Stimulated activated CD4-positive, alpha-beta T cell treated with anti-CD3 and anti-CD28 coated beads, Interleukin-1b, Interleukin-23, amount 100 ng/mL, for 48 hours (primary cell): ENCODE data around the gene EXOC6B.

Experiments
- DNase-seq: peaks from one replicate; pipeline ENCODE4 v3.0.0-alpha.2; 2020

Gene EXOC6B

GRCh38 chr2:72154386-72154975, 671.4 kb downstream of the EXOC6B start:
- DNase-seq, result no peak

DNA sequence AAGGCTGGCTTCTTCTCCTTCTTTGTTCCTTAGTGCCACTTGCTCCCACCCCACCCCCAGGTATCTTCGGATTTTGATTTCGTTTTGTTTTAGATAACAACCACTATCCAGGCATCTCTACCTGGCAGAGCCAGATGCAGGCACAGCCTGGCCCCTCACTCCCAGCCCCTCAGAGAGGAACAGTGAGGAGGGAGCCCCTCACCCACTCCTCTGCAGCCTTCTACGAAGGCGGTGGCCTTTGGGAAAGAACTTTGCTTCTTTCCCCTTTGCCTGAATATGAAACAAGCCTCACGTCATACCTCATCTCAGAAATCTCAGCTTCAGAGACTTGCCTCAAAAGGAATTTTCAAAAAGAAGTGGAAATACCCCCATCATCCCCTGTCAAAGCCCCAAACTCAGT, 671.9 kb downstream of the EXOC6B start:
- DNase-seq, result no peak

DNA sequence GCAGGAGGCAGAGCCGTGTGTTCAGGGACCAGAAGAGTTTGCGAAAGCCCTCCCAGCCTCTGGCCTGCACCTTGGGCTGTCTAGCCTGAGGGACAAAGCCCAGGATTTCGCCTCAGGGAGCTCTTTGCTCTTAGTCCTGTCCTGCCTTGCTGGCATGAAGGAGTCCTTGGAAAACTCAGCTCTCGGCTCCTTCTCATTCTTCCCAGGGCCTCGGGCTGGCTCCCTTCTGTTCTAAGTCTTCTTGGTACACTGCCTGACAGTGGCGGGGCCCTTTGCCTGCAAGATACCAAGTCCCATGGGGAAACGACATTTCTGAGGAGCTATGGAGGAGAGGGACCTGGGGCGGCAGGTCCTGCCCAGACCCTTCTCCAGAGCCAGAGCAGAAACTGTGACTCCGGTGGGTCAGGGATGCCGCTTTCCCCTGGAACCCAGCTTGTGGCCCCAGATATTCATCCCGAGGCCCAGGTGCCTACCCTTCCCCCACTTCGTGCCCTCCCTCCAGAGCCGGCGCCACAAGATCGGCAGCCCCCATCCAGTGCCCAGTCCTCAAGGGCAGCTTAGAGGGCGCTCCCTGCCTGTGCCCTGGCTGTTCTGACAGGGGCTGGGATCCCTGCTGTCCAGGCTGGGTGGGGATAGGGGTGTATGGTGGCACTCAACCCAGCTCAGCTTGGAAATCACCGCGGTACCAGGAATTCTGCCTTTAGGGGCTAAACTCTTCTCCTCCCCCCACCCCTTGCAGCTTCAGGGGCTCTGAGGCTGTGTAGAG, 672.6 kb downstream of the EXOC6B start:
- DNase-seq, result no peak

DNA sequence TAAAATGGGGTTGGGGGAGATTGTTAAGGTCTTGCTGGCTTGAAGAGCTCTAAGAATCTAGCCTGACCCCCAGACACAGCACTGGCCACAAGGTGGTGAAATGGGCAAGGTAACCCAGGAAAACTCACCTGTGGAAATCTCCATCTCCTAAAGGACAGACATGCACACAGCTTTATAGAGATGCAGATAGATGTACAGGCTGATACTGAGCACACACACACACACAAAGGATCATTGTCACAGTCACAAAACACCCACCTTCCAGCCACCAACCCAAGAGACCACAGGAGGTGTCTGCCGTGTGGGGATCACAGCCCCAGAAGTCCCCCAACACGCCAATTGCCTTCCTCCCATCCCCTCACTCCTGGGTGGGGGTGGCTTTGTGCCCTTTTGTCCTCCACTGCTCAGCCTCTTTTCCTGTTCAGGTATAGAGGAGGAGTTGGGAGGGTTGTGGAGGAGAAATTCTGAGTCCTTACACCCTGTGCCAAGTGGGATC, 674.9 kb downstream of the EXOC6B start:
- DNase-seq, result no peak

DNA sequence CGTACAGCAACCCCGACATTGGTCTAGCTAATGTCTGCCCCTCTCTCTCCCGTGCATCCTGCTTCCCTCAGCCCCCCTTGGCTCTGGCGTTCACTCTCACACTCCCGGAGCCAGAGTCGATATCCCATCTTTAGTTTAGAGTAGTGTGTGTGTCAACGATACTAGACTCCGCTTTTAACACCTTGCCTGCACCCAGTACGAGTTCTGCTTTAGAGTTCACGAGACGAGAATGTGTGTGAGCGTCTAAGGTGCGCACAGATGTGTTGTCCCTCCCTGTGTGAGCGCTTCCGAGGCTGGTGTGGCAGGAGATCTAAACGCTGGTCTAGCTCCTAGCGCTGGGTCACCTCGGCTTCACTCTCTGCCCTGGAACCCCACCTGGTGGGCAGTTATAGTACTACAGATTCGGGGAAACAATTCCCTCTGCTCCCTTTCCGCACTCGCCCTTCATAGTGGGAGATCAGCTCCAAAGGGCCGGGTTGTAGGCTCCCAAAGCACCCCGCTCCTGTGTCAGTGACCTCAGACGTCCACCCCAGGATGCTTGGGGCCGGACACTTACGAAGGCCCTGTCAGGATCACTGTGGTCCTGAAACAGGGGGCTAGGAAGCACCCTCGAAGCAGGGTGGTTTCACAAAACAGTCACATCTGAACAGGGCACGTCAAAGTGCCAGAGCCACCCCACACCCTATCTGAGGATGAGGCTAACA, 675.5 kb downstream of the EXOC6B start:
- peak; percentile 61 for DNase-seq

DNA sequence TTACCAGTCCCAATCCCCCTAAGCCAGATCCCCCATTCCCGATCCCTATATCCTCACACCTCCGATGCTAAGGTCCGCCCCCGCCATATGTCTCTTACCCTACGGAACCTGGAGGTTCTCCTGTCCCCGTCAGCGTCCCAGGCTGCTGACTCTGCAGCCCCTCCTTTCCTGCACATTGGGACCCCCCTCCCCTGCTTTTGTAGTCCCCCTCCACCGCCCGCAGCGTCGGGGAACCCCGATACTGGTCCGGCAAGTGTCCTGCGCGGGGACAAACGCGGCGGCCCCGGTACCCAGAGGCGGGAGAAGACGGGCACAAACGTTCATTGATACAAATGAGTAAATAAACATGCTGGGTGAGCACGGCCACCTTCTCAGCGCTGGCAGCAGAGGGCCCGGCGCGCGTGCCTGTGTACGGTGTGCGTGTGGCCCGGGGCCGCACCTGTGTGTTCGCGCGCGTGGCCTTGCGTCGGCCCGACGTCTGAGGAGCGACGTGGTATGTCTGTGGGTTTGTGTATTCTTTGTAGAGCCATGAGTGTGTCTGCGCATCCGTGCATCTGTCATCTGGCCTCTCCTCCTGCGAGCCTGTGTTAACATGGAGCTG, 676.2 kb downstream of the EXOC6B start:
- no peak for DNase-seq

DNA sequence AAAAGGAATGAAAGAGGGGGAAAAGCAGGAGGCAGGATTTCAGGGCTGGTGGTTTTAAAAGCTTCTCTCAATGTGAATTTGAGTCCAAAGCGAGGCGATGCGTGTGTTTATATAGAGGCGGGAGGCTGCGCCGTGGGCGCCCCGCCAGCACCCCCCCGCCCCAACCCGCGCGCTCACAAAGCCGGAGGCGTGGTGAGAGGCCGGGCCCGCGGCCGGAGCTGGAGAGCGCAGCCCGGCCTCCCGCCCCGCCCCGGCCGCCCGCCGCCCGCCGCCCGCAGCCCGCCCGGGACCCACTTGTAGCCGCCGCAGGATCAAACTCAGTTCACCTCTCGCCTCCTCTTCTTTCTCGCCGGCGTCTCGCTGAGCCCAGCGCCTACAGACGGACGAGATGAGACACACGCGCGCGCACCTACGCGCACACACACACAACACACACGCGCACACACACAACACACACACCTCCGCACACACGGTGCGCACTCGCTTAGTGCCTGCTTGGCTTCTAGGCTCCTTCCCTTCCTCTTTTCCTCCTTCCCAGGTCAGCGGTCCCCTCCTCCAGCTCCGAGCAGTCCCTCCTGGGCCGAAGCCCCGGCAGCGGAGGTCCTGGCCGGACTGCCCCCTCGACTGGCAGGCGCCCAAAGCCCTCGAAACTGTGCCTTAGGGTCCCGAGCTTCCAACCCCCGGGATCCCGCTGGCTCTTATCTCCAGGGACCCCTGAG, 676.8 kb downstream of the EXOC6B start:
- peak; percentile 27 for DNase-seq

GRCh38 chr2:72148003-72148836, 677.6 kb downstream of the EXOC6B start:
- no peak for DNase-seq

DNA sequence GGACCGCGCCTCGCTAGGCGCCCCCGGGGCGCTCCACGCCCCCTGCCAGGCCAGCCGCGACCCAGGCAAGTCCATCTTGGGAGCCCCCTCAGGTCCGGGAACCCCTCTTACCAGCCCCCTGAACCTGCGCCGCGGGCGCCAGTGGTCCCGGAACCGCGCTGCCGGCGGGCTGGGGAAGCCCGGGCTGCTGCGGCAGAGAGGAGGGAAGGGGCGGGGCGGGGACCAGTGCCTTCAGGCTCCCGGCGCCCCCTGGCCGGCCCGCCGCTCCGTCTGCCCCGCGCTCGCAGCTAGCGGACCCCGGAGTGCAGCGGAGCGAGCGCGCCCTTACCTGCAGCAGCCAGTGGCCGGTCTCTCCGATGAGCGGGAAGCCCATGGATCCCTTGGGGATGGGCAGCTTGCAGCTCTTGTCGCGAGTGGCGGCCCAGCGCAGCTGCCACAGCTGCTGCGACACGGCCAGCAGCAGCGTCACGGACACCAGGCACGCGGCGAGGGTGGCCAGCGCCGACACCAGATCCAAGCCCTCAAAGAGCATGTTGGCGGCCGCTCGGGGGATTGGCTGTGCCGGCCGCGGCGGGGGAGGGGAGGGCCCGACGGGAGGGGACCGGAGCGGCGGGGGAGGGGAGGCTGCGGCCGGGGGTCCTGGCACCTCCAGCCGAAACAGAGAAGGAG, 678.4 kb downstream of the EXOC6B start, which contains the start of gene CYP26B1:
CYP26B1 (minus strand) TSS at position 560 of the 669 bp plus-strand sequence; CDS start at position 532, 28 bp downstream.
- DNase-seq, result no peak

GRCh38 chr2:72146347-72147302, 679.2 kb downstream of the EXOC6B start:
- DNase-seq, result no peak

DNA sequence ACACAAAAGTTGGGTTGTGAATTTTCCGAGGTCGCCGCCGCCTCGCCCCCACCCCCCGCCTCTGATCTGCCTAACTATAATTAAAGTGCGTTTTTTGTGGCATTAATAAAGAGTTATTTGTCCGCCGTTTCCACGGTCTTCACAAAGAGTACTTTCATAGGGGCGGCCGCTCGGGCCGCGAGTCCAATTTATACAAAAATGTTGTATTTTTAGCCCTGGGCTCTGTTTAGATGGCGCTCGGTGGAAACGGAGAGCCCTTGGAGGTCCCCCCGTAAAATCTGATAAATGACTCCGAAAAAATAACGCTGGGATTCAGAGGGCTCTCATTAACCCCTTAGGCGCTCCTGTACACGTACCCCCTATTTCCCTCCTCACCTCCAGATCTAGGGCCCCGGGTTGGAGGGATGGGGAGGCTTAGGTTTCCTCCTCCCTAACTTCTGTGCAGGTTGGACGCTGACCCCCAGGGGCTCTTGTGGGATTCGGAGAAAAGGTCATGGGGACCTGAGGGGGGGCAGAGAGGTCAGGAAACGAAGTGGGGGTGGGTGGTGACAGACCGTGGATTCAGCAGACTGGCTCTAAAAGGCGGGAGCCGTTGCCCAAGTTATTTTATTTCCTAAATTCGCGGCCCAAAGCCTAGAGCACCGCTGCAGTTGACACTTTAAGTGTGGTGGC, 680.0 kb downstream of the EXOC6B start:
- no peak for DNase-seq

DNA sequence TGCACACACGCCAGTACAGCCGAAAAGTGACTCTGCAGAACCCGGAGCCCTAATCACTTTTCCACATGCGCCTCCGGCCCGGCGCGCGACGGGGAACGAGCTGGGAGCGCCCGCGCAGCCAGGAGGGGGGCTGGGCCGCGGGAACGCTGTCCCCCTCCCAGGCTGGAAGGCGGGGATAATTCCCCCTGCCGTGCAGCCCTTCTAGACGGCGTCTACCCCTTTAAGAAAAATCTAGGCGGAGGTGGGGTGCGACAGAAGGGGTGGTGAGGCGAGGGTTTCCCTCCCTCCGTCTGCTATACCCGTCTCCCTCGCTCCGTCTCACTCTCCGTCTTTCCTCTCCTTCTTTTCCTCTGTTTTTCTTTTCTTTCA, 680.6 kb downstream of the EXOC6B start:
- no peak for DNase-seq

GRCh38 chr2:72144632-72145288, 681.1 kb downstream of the EXOC6B start:
- no peak for DNase-seq

DNA sequence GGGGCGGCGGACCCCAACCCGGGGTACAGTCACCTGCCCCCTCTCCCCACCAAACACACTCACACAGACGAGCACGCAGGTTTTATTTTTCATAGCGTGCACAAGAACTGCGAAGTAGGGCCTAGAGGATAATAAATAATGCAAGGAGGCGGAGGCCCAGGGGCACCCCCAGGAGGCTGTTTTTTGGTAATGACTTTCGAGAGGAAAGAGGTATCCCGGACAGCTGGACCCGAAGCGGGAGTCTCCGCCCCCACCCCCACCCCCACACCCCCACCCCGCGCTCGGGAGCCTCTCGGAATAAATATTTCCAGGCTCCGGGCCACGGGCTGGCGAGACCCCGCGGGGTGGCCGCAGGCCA, 681.6 kb downstream of the EXOC6B start:
- no peak for DNase-seq

GRCh38 chr2:72143441-72144273, 682.2 kb downstream of the EXOC6B start:
- no peak for DNase-seq

DNA sequence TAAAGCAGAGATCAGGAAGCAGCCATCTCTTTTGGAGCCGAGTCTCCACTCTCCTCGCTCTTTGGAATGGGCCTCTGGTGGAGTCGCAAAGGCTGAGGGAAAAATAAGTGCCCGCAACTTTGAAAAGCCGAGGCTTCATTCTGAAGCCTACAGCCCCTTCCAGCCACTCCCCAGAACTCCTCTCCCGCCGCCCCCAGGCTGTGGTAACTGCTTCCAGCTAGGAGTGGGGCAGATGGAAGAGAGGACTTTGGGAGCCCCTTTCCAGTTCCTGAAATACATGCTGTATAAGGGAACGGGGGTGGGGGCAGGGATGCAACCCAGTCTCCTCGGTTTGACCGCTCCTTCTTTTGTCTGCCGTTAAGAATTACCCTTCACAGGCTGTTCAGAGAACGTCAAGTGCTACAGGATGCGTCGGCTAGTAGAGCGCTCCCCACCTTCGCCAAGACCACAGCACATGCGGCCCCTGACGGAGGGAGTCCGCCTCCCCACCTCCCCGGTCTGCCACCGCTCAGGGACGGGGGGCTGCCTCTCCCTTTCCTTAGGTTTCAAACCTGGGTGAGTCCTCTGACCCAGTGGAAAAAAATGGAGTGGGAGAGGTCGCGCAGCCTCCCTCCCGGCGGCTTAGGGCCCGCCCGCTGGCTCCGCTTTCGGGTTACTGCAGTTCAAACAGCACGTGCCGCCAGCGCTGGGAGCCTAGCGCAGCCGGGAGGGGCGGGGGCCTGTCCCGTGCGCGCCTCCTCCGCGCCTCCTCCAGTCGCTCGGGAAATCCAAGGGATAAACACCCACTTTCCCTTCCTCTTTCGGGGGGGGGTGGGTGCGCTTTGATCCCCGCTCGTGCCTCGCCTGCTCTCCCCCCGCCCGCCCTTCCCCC, 683.0 kb downstream of the EXOC6B start:
- no peak for DNase-seq

GRCh38 chr2:72141881-72142451, 683.9 kb downstream of the EXOC6B start:
- DNase-seq, result no peak
